ENCODE data around the gene GBF1. TPM values are rescaled to one million over a fixed set of nuclear protein-coding genes. Genes with fewer than 3 reads are reported as not detected.

GBF1 gene
- total RNA-seq, 1 donor from 2014 or later = 36.7 TPM

DNA sequence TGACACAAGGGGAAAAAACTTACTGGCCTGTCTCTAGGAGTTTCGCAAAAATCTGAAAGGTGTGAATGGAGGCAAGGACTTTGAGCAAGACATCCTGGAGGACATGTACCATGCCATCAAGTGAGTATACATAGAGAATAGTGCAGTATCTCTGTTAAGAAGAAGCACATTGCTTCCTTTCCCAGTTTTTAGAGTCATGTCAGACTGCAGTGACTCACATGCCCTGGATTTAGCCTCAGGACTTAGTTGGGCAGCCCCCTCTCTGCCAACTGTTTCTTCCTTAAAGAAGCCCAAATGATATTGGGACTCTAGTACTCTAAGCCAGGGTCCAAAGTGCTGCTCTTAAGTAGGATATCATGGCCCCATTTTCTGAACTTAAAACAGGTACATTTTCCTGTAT is 122.1 kb downstream of the GBF1 start:
- Histone ChIP-seq H3K4me3 (ENCODE audit: low read depth, low read length) (no peak overlapping the region), H3K36me3 (ENCODE audit: control insufficient read depth, insufficient read depth, low read length) (peaks cover 11% of the 10 kb centered on the region), H3K27me3 (ENCODE audit: control insufficient read depth, insufficient read depth, low read length) (no peaks in the 10 kb centered on the region)
- no peak for DNase-seq (ENCODE audit: low read depth)
- TF ChIP-seq, protein P1, sequence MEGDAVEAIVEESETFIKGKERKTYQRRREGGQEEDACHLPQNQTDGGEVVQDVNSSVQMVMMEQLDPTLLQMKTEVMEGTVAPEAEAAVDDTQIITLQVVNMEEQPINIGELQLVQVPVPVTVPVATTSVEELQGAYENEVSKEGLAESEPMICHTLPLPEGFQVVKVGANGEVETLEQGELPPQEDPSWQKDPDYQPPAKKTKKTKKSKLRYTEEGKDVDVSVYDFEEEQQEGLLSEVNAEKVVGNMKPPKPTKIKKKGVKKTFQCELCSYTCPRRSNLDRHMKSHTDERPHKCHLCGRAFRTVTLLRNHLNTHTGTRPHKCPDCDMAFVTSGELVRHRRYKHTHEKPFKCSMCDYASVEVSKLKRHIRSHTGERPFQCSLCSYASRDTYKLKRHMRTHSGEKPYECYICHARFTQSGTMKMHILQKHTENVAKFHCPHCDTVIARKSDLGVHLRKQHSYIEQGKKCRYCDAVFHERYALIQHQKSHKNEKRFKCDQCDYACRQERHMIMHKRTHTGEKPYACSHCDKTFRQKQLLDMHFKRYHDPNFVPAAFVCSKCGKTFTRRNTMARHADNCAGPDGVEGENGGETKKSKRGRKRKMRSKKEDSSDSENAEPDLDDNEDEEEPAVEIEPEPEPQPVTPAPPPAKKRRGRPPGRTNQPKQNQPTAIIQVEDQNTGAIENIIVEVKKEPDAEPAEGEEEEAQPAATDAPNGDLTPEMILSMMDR (IDR thresholded peaks at IDR 0.05; ENCODE audit: insufficient read depth, low read length, poor library complexity, severe bottlenecking) = no peak

DNA sequence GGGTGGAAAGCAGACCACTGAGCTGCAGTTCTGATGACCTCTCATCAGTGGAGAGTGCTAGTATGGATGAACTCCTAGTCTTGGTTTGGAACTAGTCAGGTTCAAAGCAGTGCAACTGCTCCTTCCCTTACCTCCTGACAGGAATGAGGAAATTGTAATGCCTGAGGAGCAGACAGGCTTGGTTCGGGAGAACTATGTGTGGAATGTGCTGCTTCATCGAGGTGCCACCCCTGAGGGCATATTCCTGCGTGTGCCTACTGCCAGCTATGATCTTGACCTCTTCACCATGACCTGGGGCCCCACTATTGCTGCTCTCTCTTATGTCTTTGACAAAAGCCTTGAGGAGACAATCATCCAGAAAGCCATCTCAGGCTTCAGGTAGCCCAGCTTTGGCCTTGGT is 122.7 kb downstream of the GBF1 start:
- TF ChIP-seq, protein P1 (IDR thresholded peaks at IDR 0.05; ENCODE audit: insufficient read depth, low read length, poor library complexity, severe bottlenecking) = no peak
- peaks cover 11% of the 10 kb centered on the region for H3K36me3 ChIP-seq (ENCODE audit: control insufficient read depth, insufficient read depth, low read length)
- DNase-seq (ENCODE audit: low read depth) = peak; percentile 7

DNA sequence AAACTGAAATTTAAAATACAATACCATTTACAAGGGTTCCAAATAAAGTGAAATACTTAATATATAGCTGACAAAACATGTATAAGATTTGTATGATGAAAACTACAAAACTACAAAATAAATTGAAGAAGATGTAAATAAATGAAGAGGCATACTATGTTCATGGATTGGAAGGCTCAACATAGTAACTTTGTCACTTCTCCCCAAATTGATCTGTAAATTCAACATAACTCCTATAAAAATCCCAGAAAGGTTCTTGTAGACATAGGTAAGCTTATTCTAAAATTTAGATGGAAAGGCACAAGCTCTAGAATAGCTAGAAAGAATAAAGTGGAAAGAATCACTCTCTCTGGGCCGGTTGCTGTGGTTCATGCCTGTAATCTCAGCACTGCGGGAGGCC is 126.0 kb downstream of the GBF1 start:
- H3K27me3 ChIP-seq (ENCODE audit: control insufficient read depth, insufficient read depth, low read length) = no peaks in the 10 kb centered on the region
- H3K4me3 ChIP-seq (ENCODE audit: low read depth, low read length) = no peak overlapping the region
- no peak for DNase-seq (ENCODE audit: low read depth)
- peaks cover 11% of the 10 kb centered on the region for H3K36me3 ChIP-seq (ENCODE audit: control insufficient read depth, insufficient read depth, low read length)
- TF ChIP-seq, protein P1 (IDR thresholded peaks at IDR 0.05; ENCODE audit: insufficient read depth, low read length, poor library complexity, severe bottlenecking) = no peak

More for the DNA sequence above, 122.7 kb downstream of the GBF1 start:
- Histone ChIP-seq H3K27me3 (ENCODE audit: control insufficient read depth, insufficient read depth, low read length) (no peaks in the 10 kb centered on the region), H3K4me3 (ENCODE audit: low read depth, low read length) (no peak overlapping the region)

DNA sequence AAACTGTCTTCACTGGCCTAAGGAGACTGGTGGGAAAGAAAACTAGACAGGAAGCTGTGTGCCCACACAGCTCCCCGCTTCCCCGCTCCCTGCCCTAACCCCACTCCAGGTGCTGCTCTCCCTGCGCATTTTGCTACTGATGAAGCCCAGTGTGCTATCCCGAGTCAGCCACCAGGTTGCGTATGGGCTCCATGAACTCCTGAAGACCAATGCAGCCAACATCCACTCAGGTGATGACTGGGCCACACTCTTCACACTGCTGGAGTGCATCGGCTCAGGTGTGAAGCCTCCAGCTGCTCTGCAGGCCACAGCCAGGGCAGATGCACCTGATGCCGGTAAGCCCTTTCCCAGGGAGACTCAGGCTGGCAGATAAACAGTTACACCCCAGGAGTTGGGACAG is 129.9 kb downstream of the GBF1 start:
- no peaks in the 10 kb centered on the region for H3K27me3 ChIP-seq (ENCODE audit: control insufficient read depth, insufficient read depth, low read length)
- no peak for DNase-seq (ENCODE audit: low read depth)
- H3K4me3 ChIP-seq (ENCODE audit: low read depth, low read length) = no peak overlapping the region
- TF ChIP-seq, protein P1 (IDR thresholded peaks at IDR 0.05; ENCODE audit: insufficient read depth, low read length, poor library complexity, severe bottlenecking) = peak; percentile 3
- peaks cover 8% of the 10 kb centered on the region for H3K36me3 ChIP-seq (ENCODE audit: control insufficient read depth, insufficient read depth, low read length)

DNA sequence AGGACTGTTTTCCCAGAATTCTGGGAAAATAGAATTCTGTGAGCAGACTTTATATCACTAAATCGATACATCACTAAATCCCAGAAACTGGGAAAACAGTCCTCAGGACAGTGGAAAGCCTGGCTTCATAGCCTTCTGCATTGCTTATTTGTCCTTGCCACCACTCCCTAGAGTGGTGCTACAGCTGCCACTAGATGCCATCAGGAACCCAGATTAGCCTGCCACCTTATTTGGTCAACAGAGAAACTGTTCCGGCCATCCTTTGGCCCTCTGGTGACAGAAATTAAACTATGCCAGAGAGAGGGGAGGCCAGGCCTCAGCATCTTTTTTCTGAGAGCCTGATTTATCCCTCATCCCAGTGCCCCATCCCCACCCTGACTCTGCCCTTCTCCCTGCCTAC is 130.5 kb downstream of the GBF1 start:
- H3K4me3 ChIP-seq (ENCODE audit: low read depth, low read length) = no peak overlapping the region
- TF ChIP-seq, protein P1 (IDR thresholded peaks at IDR 0.05; ENCODE audit: insufficient read depth, low read length, poor library complexity, severe bottlenecking) = no peak
- DNase-seq (ENCODE audit: low read depth) = no peak
- peaks cover 4% of the 10 kb centered on the region for H3K36me3 ChIP-seq (ENCODE audit: control insufficient read depth, insufficient read depth, low read length)
- H3K27me3 ChIP-seq (ENCODE audit: control insufficient read depth, insufficient read depth, low read length) = no peaks in the 10 kb centered on the region

DNA sequence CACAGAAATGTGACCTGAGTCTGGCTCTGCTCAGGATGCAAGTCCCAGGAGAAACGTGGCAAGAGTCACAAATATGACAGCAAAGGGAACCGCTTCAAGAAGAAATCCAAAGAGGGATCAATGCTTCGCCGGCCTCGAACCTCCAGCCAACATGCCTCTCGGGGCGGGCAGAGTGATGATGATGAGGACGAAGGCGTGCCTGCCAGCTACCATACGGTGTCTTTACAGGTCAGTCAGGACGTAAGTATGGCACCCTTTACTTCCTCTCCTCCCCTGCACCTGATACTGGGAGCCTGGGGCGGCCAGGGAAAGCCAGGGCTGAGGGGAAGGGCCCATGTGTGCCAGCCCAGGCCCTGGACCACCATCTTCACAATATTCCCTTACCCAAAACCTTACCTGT is 131.6 kb downstream of the GBF1 start:
- Histone ChIP-seq H3K27me3 (ENCODE audit: control insufficient read depth, insufficient read depth, low read length) (no peaks in the 10 kb centered on the region), H3K4me3 (ENCODE audit: low read depth, low read length) (no peak overlapping the region), H3K36me3 (ENCODE audit: control insufficient read depth, insufficient read depth, low read length) (peaks cover 3% of the 10 kb centered on the region)
- no peak for DNase-seq (ENCODE audit: low read depth)
- TF ChIP-seq, protein P1 (IDR thresholded peaks at IDR 0.05; ENCODE audit: insufficient read depth, low read length, poor library complexity, severe bottlenecking) = no peak

All from kidney epithelial cell (primary cell).